Stimulated activated CD4-positive, alpha-beta T cell treated with anti-CD3 and anti-CD28 coated beads, Interleukin-4, amount 100 ng/mL, for 4 hours (primary cell): ENCODE results near the gene SEMA5B.

ENCODE experiments used
- DNase-seq, 2 experiments: peaks; one replicate each; pipeline ENCODE4 v3.0.0-alpha.2; 2020

The SEMA5B gene

DNA sequence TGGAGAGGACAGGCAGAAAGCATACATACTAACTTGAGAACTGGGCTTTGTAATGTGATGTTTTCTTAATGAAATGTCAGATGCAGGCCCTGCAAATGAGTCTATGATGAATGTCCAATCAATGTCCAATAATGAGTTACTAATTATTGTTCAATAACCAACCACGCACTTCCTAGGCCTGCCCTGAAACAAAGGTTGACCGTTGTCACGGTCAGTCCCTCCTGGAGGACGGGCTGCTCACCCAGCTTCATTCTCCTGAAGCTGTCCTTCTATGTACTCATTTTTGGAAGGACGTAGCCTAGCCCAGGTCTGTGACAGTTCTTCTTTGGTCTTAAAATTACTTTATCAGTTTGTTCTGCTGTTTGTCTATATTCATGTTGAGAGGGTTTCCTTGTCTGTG is 30.9 kb upstream of the SEMA5B start:
- no peak for DNase-seq

- DNase-seq: no peak
Measured at GRCh38 chr3:123055352-123055751, 27.8 kb upstream of the SEMA5B start.

DNA sequence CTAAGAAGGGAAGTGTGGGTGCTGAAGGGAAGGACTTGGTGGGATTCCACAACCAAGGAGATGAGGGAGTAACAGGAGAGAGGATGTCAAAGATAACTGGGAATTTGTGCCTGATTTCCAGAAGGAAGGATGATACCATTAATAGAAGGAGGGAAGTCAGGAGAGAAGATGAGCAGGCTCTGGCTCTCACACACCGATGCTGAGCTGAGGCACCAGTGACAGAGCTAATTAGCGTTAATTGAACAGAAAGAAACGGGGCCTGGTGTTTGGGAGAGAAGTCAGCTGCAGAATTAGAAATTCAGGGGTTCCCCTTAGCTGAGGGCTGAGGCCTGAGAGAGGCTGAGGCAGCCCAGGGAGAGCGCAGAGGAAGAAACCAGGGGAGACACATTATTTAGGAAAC is 27.4 kb upstream of the SEMA5B start:
- DNase-seq: no peak

GRCh38 chr3:123054109-123054778 is 26.7 kb upstream of the SEMA5B start:
- no peak for DNase-seq

GRCh38 chr3:123053107-123053506 is 25.5 kb upstream of the SEMA5B start:
- no peak for DNase-seq

DNA sequence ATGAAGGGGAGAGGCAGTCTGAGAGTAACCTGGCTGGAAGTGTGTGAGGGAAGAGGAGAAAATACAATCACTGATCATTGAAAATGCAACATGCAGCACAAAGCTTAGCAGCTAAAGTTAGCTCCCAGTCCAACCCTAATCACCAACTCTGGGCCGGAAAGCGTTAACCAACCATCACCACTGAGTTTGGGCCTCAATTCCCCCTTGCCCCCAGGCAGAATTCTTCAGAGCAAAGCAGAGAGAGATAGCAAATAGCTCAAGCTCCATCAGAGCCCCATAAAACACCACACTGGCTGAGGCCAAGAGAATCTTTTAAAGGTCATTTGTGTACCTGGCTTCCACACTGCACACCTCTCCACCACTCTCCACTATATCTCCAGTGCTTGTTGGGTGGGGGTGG is 23.1 kb upstream of the SEMA5B start:
- no peak for DNase-seq

- no peak for DNase-seq
Measured at GRCh38 chr3:123048480-123049237, 21.1 kb upstream of the SEMA5B start.

DNA sequence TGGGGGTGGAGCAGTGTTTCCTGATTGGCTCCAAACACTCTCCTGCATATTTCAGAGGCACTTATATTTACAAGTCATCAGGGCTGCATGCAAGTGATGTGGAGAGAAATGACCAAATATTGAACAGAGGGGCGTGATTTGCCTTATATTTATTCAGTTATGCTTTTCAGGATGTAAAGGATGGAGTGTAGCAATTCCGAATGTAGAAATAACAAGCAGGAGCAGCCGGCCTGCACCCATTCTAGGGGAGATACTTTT is 19.4 kb upstream of the SEMA5B start:
- DNase-seq: no peak

DNA sequence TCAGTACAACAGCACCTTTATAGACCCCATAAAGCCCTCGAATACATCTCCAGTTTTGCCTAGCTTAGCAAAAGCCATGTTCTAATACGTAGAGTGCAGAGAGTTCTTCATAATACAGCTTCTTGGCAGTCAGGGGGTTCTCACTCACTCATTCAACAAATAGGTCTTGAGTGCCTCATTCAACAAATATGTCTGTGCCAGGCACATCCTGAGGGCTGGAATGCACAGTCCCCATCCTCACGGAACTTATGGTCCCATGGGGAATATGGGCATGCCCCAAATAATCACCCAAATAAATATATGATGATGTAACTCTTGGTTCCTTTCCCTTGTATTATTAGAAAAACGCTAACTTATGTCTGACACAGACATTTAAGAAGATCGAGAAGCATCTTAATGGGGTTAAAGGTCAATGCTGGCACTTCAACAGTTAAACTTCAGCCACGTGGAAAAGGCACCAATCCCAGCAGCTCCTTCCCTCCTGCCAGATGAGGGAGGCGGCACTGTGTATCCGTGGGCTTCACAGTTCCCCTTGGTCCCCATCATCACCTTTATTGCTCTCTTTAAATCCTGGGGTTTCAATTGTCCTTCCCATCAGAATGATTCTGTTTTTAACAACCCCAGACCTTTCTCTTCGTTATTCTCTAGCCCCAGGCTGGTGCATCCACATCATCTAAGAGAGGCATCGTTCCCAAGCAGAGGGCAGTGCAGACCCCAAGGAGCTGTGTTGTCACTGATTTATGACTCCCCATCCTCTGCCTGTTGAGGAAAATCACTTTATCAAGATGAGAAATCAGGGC is 18.9 kb upstream of the SEMA5B start:
- no peak for DNase-seq

DNA sequence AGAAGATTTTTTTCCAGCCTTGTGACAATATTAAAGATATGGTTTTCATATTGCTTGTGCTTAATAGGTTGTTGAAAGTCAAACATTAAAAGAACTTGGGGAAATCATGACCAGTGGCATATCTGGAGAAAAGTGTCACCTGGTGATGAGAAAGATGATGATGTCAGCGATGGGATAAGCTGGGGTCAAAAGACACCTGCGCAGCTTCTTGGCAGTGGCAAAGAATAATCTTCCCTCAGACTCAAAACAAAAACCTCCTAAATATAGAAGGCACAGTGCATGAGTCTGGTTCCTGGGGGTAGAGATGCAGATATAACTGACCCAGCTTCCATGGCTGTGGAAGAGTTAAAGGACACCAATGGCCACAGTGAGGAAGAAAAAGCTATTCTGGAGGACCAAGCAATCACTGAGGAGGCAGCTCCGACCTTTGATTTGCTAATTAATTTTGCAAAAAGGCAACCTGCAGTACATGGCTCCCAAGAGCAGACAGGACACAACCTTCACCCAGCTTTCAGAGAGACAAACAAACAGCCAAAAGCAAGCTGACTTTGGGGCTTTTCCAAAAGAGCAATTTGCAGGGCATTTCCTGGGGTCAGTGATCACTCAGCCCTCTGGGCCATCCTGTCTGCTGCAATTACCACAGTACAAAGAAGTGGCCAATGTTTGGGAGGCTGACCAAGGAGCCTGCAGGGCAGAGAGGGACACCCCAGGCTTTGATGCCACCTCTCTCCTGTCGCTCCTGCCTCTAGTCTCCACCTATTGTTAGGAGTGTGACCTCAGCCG is 17.6 kb upstream of the SEMA5B start:
- no peak for DNase-seq

DNA sequence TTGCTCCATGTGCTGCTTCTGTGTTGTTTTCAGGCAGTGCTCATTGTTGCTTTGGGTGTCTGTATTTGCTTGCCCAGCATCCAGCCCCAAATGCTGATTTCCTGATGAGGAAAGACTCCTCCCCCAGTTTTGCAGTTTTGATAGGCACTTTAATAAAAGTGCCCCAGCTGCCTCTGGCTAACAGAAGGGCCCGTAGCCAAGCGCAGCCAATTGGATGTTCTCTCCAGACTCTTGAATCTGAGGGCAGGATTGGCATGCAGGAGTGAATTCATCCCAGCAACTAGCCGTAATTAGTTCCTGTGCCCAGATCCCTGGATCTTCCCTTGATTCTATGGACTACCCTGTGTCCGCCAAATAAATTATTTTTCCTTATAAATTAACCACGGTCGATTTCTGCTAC is 14.8 kb upstream of the SEMA5B start:
- DNase-seq: no peak

- no peak for DNase-seq
Measured at GRCh38 chr3:123039178-123039577, 11.6 kb upstream of the SEMA5B start.

DNA sequence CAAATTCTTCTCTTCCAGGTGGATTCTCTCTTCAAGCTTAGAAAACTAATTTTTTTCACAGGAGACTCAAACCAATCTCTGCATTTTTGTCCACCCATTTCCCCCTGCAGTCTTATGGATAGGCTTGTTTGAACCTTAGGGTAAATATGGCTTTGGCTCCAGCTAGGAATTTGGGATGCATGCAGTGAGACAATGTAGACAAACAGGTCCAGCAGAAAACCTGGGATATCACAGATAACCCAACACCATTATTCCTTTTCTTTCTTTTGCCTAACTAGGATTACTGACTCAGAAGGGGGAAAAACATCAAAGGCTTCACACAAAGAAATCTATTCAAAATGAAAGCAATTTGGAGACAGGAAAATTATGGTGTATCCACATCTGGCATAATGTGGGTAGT is 11.2 kb upstream of the SEMA5B start:
- DNase-seq: no peak

GRCh38 chr3:123037015-123037375 is 9.4 kb upstream of the SEMA5B start:
- DNase-seq: no peak

DNA sequence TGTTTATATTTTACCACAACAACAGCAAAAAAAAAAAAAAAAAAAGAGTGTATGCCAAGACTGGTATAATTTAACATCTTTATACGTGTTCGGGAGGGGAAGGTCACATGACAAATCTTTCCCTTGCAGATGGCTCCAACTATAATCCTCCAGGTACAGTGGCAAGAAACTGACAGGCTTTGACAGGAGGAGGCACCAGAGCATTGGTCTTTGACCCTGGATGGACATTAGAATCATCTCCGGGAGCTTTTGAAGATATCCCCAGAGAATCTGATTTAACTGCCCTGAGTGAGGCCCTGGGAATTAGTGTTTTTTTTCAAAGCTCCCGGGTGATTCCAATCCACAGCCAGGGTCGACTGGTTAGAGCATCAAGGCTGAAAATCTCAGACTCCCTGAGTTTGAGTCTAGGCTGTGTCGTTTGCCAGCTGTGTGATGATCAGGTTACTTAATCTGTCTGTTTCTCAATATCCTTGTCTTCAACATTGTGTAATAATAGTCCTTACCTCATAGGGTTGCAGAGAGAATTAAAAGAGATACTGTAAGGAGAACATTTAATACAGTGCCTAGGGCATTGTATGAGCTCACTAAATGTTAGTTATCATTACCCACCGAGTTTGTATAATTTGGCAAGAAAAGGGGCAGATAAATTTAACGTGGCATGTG is 8.9 kb upstream of the SEMA5B start:
- no peak for DNase-seq

DNA sequence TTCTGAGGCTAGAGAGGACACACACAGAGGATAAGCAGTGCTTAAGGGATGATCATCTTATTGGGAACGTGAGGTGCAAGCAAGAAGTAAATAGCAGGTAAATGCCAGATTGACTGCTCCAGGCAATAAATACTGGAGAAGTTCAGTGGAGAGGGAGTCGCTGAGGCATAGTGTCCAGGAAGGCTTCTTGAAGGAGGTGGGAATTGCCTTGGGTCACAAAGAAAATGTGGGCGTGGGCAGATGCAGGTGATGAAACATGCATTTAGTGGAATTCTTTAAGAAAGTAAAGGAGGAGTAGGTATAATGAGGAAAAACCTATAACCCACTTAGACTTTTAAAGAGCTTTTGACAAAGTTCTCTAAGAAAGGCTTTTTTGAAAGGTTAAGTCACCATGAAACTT is 7.4 kb upstream of the SEMA5B start:
- no peak for DNase-seq

- DNase-seq: no peak
Measured at GRCh38 chr3:123034120-123034519, 6.6 kb upstream of the SEMA5B start.

GRCh38 chr3:123032057-123032456 is 4.5 kb upstream of the SEMA5B start:
- no peak for DNase-seq

- no peak for DNase-seq
Measured at GRCh38 chr3:123031051-123031450, 3.5 kb upstream of the SEMA5B start.

GRCh38 chr3:123028233-123028828 is 768 bp upstream of the SEMA5B start:
- DNase-seq: peak in 1 of 2 experiments; percentile 5

DNA sequence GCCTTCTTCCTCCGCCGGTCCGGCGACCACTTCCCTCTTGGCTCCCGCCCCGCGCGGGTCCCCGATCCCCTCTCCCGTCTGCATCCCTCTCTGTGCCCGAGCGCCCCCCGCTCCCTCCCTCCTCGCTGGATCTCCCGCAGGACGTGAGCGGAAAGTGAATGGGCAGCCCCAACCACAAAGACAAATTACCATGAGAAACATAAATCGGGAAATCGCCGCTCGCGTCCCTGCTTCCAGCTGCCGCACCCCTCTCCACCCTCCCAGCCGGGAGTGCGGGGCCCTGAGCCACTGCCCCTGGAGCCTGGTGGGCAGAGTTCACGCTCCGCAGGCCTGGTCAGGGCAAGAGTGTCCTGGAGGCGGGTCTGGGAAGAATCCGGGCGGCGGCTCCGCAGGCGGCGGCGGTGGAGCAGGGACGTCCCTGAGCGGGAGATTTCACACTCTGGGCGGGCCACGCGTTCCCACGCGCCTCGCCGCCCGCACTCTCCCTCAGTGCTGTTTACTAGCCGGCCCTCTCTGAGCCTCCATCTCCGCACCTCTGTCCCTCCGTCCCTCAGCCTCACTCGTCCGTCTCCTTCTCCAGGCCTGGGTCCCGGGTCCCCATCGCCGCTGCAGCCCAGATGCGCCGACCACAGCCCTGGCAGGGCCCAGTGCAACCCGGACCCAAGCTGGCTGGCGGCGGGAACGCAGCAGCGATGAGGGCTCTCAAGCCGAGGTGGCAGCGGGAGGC is 835 bp downstream of the SEMA5B start:
- DNase-seq: peak in 1 of 2 experiments; percentile 7
